GM23338 (cell line): Measurements from ENCODE around the gene XYLB. TPM values are rescaled to one million over a fixed set of nuclear protein-coding genes. Genes with fewer than 3 reads are reported as not detected.

Experiments used
- ATAC-seq: fragments of 200-7000 bp; cut with Tn5 transposase; 3 replicates; pipeline ENCODE4 v1.9.1; 2020
- DNase-seq: peaks from one replicate; pipeline ENCODE4 v3.0.0-alpha.2; 2015; ENCODE audit warnings: low spot score
- H2AFZ ChIP-seq: fragments of 200-600 bp; sonication (generic); 2 replicates; pipeline ENCODE4 v1.8.0; 2016; ENCODE audit warnings: antibody characterized with exemption, mild to moderate bottlenecking, moderate library complexity
- H3F3A ChIP-seq: fragments of 200-600 bp; sonication (generic); replicated peaks from 2 replicates; pipeline ENCODE4 v1.8.0; 2017; ENCODE audit warnings: antibody characterized with exemption, mixed run types, low read depth
- H3K27ac ChIP-seq: fragments of 200-600 bp; sonication (generic); 2 replicates; pipeline ENCODE4 v1.6.1; 2016; ENCODE audit warnings: low read depth
- H3K27me3 ChIP-seq: fragments of 200-600 bp; sonication (generic); 2 replicates; pipeline ENCODE4 v1.8.0; 2016; ENCODE audit warnings: mild to moderate bottlenecking, mixed run types, moderate library complexity; ENCODE audit not compliant: insufficient read depth
- H3K36me3 ChIP-seq: fragments of 200-600 bp; sonication (generic); 2 replicates; pipeline ENCODE4 v1.8.0; 2016; ENCODE audit warnings: mild to moderate bottlenecking; ENCODE audit not compliant: insufficient read depth
- H3K4me1 ChIP-seq: fragments of 200-600 bp; sonication (generic); 2 replicates; pipeline ENCODE4 v1.8.0; 2016; ENCODE audit warnings: mild to moderate bottlenecking, moderate library complexity; ENCODE audit not compliant: insufficient read depth
- H3K4me2 ChIP-seq: fragments of 200-600 bp; sonication (generic); 2 replicates; pipeline ENCODE4 v1.7.1; 2017; ENCODE audit warnings: mixed run types
- H3K4me3 ChIP-seq: fragments of 200-600 bp; sonication (generic); 2 replicates; pipeline ENCODE4 v1.6.1; 2016; ENCODE audit warnings: mixed run types
- H3K79me2 ChIP-seq: fragments of 200-600 bp; sonication (generic); replicated peaks from 2 replicates; pipeline ENCODE4 v1.8.0; 2017; ENCODE audit warnings: mild to moderate bottlenecking; ENCODE audit not compliant: insufficient read depth
- H3K9me2 ChIP-seq: fragments of 200-600 bp; sonication (generic); 2 replicates; pipeline ENCODE4 v1.8.0; 2017; ENCODE audit not compliant: insufficient read depth
- H4K20me1 ChIP-seq: fragments of 200-600 bp; sonication (generic); replicated peaks from 2 replicates; pipeline ENCODE4 v1.8.0; 2017; ENCODE audit warnings: mild to moderate bottlenecking; ENCODE audit not compliant: insufficient read depth
- H3K27ac Mint-ChIP-seq: 2 replicates; pipeline ENCODE4 v1.8.0; 2020; ENCODE audit warnings: inconsistent platforms, mild to moderate bottlenecking, moderate library complexity, mixed read lengths
- H3K27me3 Mint-ChIP-seq: 3 replicates; pipeline ENCODE4 v1.8.0; 2022; ENCODE audit warnings: low read depth, mild to moderate bottlenecking, moderate library complexity, mixed read lengths, inconsistent platforms; ENCODE audit not compliant: insufficient read depth, poor library complexity
- H3K36me3 Mint-ChIP-seq: 3 replicates; pipeline ENCODE4 v1.8.0; 2021; ENCODE audit warnings: low read depth, mild to moderate bottlenecking, inconsistent platforms, moderate library complexity, mixed read lengths
- H3K4me1 Mint-ChIP-seq: 3 replicates; pipeline ENCODE4 v1.8.0; 2020; ENCODE audit warnings: mild to moderate bottlenecking, inconsistent platforms, mixed read lengths
- H3K4me3 Mint-ChIP-seq: 3 replicates; pipeline ENCODE4 v1.8.0; 2021; ENCODE audit warnings: moderate library complexity, mild to moderate bottlenecking, inconsistent platforms, mixed read lengths
- H3K9me3 Mint-ChIP-seq: 3 replicates; pipeline ENCODE4 v1.8.0; 2020; ENCODE audit warnings: moderate library complexity, mild to moderate bottlenecking, inconsistent platforms, mixed read lengths
- JUNB ChIP-seq: IDR thresholded peaks from one replicate; pipeline ENCODE4 v1.6.1; 2016; ENCODE audit warnings: antibody characterized with exemption; ENCODE audit not compliant: unreplicated experiment
- REST ChIP-seq: IDR thresholded peaks from one replicate; pipeline ENCODE4 v1.6.1; 2018; ENCODE audit warnings: antibody characterized with exemption; ENCODE audit not compliant: unreplicated experiment
- ZNF462 ChIP-seq: fragments of 250-450 bp; sonication (Bioruptor Pico); IDR thresholded peaks from 2 replicates; pipeline ENCODE4 v1.5.0; 2020; ENCODE audit warnings: mild to moderate bottlenecking, moderate library complexity
- polyA plus RNA-seq: library from polyadenylated mRNA; unstranded; fragments of >200 nt; fragmentation: Nextera tagmentation; extraction: Ambion mirVana; gene quantifications from 2 replicates; pipeline ENCODE4 v1.2.1, GENCODE V29; 2016
- total RNA-seq: library from RNA; depleted of rRNA; stranded (reverse); fragments of >200 nt; shearing (Covaris generic); gene quantifications from 2 replicates; pipeline ENCODE4 v1.2.3, GENCODE V29; 2014

XYLB gene
- total and polyA plus RNA-seq, 2 experiments from 2014 or later = 1.6 to 3.3 TPM

GRCh38 chr3:38313695-38314094 lies 32.9 kb upstream of the XYLB start:
- H3K4me1 Mint-ChIP-seq = peaks cover 9% of the 10 kb centered on the region; the same call in 2 of the 3 replicates
- H3K4me3 Mint-ChIP-seq = no peak overlapping the region
- Histone ChIP-seq H3K4me1 (no peaks in the 10 kb centered on the region), H3K9me2 (0 out of 2 replicates have a peak, but pooled peaks cover 3% of the 10 kb centered on the region), H3K27me3 (no peaks in the 10 kb centered on the region), H3F3A (no peaks in the 10 kb centered on the region), H3K4me2 (no peak overlapping the region), H3K79me2 (no peaks in the 10 kb centered on the region), H3K36me3 (no peaks in the 10 kb centered on the region), H2AFZ (no peak overlapping the region), H3K27ac (no peak overlapping the region), H3K4me3 (no peak overlapping the region), H4K20me1 (no peaks in the 10 kb centered on the region)
- no peak overlapping the region for H3K27ac Mint-ChIP-seq
- H3K9me3 Mint-ChIP-seq = no peaks in the 10 kb centered on the region; the same call in 2 of the 3 replicates
- H3K27me3 Mint-ChIP-seq = peaks cover 10% of the 10 kb centered on the region
- no peak for TF ChIP-seq JUNB
- no peak for TF ChIP-seq ZNF462 (CRISPR knock-in tag)
- TF ChIP-seq REST = no peak
- H3K36me3 Mint-ChIP-seq = no peaks in the 10 kb centered on the region; the same call in 2 of the 3 replicates
- ATAC-seq = no peak
- DNase-seq = no peak
